ENCODE data around the gene SMO. TPM values are rescaled to one million over a fixed set of nuclear protein-coding genes. Genes with fewer than 3 reads are reported as not detected.

The SMO gene
- total and polyA plus RNA-seq, 2 donors (not counting 1 experiment from before 2014, with no cell fraction given) = 4.5 to 12.6 TPM

GRCh38 chr7:129167817-129168216 is 20.6 kb upstream of the SMO start:
- Histone ChIP-seq H3K4me3 (replicated peaks in 1 of 4; ENCODE audit: control extremely low read depth in 1 of 4, insufficient read depth in 1 of 4, low read depth in 3 of 4, low read length in 4 of 4) (no peak overlapping the region), H3K4me2 (ENCODE audit: extremely low read depth, insufficient read depth, low read length) (no peak overlapping the region), H3K27me3 (ENCODE audit: control insufficient read depth, insufficient read depth, low read length) (peaks cover 15% of the 10 kb centered on the region), H3K4me1 (ENCODE audit: control insufficient read depth, extremely low read depth, insufficient read depth, low read length) (no peaks in the 10 kb centered on the region), H3K9ac (ENCODE audit: insufficient read depth, low read length) (no peak overlapping the region), H4K20me1 (ENCODE audit: control insufficient read depth, extremely low read depth, insufficient read depth, low read length) (no peaks in the 10 kb centered on the region), H2AFZ (ENCODE audit: low read length) (no peak overlapping the region), H3K36me3 (ENCODE audit: control insufficient read depth, insufficient read depth, low read length) (no peaks in the 10 kb centered on the region), H3K27ac (ENCODE audit: insufficient read depth, low read length) (no peak overlapping the region), H3K79me2 (ENCODE audit: control insufficient read depth, insufficient read depth, low read length) (no peaks in the 10 kb centered on the region), H3K9me3 (ENCODE audit: control insufficient read depth, insufficient read depth, low read depth, low read length) (no peaks in the 10 kb centered on the region)
- TF ChIP-seq EZH2 (IDR thresholded peaks at IDR 0.05; ENCODE audit: low read length, missing control alignments) (no peak), CTCF (conservative IDR thresholded peaks at IDR 0.05 in 1 of 2, IDR thresholded peaks at IDR 0.05 in 1 of 2; ENCODE audit: low read depth in 1 of 2, low read length in 2 of 2) (no peak)
- DNase-seq (ENCODE audit: low read depth in 2 of 2) = no peak

DNA sequence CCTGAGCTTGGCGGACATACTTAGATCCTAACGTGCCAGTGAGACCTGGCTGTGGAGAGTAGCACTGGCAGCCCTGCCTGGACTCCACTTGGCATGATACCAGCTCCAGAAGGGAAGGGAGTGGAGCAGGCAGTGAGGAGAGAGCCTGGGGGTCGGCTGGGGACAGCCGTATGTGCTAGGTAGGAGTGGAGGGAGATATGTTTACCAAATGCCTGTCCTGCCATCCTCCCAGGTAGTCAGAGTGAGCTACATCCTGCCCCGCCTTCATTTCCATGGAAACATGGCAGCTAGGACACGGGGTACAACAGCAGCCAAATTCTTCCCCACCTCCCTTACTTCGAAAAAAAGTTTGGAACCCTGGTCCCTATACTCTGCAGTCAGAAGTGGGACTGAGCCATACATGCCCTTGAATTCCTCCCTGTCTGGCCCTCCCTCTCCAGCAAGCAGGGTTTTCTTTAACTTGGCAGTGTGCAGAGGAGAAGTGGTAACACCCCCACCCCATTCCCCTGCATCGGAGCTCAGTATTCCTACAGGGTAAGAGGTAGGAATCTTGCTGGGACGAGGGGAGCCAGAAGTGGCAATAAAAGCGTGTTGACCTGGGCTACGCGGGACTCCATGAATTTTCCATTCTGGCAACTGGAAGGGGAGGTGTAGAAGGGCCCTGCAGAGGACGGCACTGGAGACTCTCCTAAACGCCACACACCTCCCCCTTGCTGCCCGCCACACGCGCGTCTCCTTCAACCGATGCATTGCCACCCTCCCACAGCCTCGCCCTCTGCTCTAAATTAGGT is 20.0 kb upstream of the SMO start:
- Histone ChIP-seq H3K9me3 (ENCODE audit: control insufficient read depth, insufficient read depth, low read depth, low read length) (no peaks in the 10 kb centered on the region), H3K36me3 (ENCODE audit: control insufficient read depth, insufficient read depth, low read length) (no peaks in the 10 kb centered on the region), H3K4me1 (ENCODE audit: control insufficient read depth, extremely low read depth, insufficient read depth, low read length) (no peaks in the 10 kb centered on the region), H3K27me3 (ENCODE audit: control insufficient read depth, insufficient read depth, low read length) (peaks cover 15% of the 10 kb centered on the region), H4K20me1 (ENCODE audit: control insufficient read depth, extremely low read depth, insufficient read depth, low read length) (no peaks in the 10 kb centered on the region), H3K4me2 (ENCODE audit: extremely low read depth, insufficient read depth, low read length) (peak overlapping the region; percentile 13), H2AFZ (ENCODE audit: low read length) (no peak overlapping the region), H3K4me3 (replicated peaks in 1 of 4; ENCODE audit: control extremely low read depth in 1 of 4, insufficient read depth in 1 of 4, low read depth in 3 of 4, low read length in 4 of 4) (peak overlapping the region in 2 of 4 experiments; percentile 42 to 57), H3K27ac (ENCODE audit: insufficient read depth, low read length) (no peak overlapping the region), H3K9ac (ENCODE audit: insufficient read depth, low read length) (no peak overlapping the region), H3K79me2 (ENCODE audit: control insufficient read depth, insufficient read depth, low read length) (no peaks in the 10 kb centered on the region)
- DNase-seq (ENCODE audit: low read depth in 2 of 2) = peak in 1 of 2 donors; percentile 16
- TF ChIP-seq EZH2 (IDR thresholded peaks at IDR 0.05; ENCODE audit: low read length, missing control alignments) (no peak), CTCF (conservative IDR thresholded peaks at IDR 0.05 in 1 of 2, IDR thresholded peaks at IDR 0.05 in 1 of 2; ENCODE audit: low read depth in 1 of 2, low read length in 2 of 2) (no peak)

GRCh38 chr7:129169171-129169671 is 19.2 kb upstream of the SMO start:
- H3K4me3 ChIP-seq (replicated peaks in 1 of 4; ENCODE audit: control extremely low read depth in 1 of 4, insufficient read depth in 1 of 4, low read depth in 3 of 4, low read length in 4 of 4) = peak overlapping the region; percentile 38 to 57 (median 46)

More at GRCh38 chr7:129169171-129169671, 19.2 kb upstream of the SMO start:
- TF ChIP-seq EZH2 (IDR thresholded peaks at IDR 0.05; ENCODE audit: low read length, missing control alignments) = no peak
- no peak for TF ChIP-seq CTCF (conservative IDR thresholded peaks at IDR 0.05 in 1 of 2, IDR thresholded peaks at IDR 0.05 in 1 of 2; ENCODE audit: low read depth in 1 of 2, low read length in 2 of 2)
- H3K27me3 ChIP-seq (ENCODE audit: control insufficient read depth, insufficient read depth, low read length) = peaks cover 15% of the 10 kb centered on the region
- H3K4me2 ChIP-seq (ENCODE audit: extremely low read depth, insufficient read depth, low read length) = peak overlapping the region; percentile 59
- no peaks in the 10 kb centered on the region for H3K9me3 ChIP-seq (ENCODE audit: control insufficient read depth, insufficient read depth, low read depth, low read length)
- no peak overlapping the region for H3K9ac ChIP-seq (ENCODE audit: insufficient read depth, low read length)
- H3K79me2 ChIP-seq (ENCODE audit: control insufficient read depth, insufficient read depth, low read length) = no peaks in the 10 kb centered on the region
- H3K27ac ChIP-seq (ENCODE audit: insufficient read depth, low read length) = no peak overlapping the region
- H3K36me3 ChIP-seq (ENCODE audit: control insufficient read depth, insufficient read depth, low read length) = no peaks in the 10 kb centered on the region
- DNase-seq (ENCODE audit: low read depth in 2 of 2) = peak; percentile 42 to 53
- no peaks in the 10 kb centered on the region for H4K20me1 ChIP-seq (ENCODE audit: control insufficient read depth, extremely low read depth, insufficient read depth, low read length)
- H2AFZ ChIP-seq (ENCODE audit: low read length) = peak overlapping the region; percentile 86
- H3K4me1 ChIP-seq (ENCODE audit: control insufficient read depth, extremely low read depth, insufficient read depth, low read length) = no peaks in the 10 kb centered on the region

Measured in fibroblast of lung (primary cell).